ENCODE measurements around the gene ABCC1.

The ABCC1 gene

DNA sequence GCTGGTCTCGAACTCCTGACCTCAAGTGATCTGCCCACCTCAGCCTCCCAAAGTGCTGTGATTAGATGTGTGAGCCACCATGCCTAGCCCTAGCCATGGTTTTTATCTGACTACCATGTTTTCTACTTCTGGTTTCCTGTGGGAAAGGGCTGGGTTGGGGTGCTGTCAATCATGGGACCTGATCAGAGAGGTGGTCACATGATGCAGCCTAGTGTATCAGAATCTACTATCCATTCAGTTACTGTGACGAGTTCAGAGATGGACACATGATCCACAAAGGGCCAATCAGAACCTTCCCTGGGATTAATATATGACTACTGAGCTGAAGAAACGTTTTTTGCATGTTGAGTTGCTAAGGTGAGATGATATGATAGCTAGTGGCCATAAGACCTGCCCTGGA is 214.8 kb downstream of the ABCC1 start:
- TF ChIP-seq, protein P1, sequence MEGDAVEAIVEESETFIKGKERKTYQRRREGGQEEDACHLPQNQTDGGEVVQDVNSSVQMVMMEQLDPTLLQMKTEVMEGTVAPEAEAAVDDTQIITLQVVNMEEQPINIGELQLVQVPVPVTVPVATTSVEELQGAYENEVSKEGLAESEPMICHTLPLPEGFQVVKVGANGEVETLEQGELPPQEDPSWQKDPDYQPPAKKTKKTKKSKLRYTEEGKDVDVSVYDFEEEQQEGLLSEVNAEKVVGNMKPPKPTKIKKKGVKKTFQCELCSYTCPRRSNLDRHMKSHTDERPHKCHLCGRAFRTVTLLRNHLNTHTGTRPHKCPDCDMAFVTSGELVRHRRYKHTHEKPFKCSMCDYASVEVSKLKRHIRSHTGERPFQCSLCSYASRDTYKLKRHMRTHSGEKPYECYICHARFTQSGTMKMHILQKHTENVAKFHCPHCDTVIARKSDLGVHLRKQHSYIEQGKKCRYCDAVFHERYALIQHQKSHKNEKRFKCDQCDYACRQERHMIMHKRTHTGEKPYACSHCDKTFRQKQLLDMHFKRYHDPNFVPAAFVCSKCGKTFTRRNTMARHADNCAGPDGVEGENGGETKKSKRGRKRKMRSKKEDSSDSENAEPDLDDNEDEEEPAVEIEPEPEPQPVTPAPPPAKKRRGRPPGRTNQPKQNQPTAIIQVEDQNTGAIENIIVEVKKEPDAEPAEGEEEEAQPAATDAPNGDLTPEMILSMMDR (IDR thresholded peaks at IDR 0.05; ENCODE audit: extremely low read depth, missing control alignments), result no peak
- no peak for DNase-seq (ENCODE audit: low spot score)

DNA sequence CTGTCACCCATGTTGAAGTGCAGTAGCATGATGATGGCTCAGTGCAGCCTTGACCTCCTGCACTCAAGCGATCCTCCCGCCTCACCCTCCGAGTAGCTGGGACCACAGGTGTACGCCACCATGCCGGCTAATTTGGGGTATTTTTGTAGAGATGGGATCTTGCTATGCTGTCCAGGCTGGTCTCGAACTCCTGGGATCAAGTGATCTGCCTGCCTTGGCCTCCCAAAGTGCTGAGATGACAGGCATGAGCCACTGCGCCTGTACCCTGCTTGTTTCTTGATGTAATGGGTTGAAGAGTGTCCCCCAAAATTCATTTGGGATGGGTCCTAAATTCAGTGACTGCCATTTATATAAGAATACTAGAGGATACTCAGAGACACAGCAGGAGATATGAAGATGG is 216.7 kb downstream of the ABCC1 start:
- TF ChIP-seq, protein P1 (IDR thresholded peaks at IDR 0.05; ENCODE audit: extremely low read depth, missing control alignments), result no peak
- DNase-seq (ENCODE audit: low spot score), result no peak

DNA sequence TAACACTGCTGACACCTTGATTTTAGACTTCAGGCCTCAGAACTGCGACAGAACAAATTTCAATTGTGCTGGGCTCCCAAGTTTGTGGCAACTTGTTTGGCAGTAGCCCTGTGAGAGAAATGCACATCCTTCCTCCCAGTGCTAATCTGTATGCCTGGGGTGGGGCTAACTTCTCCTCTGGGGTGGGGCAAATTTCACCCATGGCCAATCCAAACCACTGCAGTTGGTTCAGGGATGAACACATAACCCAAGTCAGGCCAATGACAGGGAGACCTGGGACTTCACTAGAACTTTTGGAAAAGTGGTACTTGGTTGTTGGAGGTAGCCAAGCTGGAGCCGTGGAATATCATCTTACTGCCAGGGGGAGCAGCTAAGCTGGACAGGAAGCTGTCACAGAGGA is 217.5 kb downstream of the ABCC1 start:
- DNase-seq (ENCODE audit: low spot score), result no peak
- TF ChIP-seq, protein P1 (IDR thresholded peaks at IDR 0.05; ENCODE audit: extremely low read depth, missing control alignments), result no peak

DNA sequence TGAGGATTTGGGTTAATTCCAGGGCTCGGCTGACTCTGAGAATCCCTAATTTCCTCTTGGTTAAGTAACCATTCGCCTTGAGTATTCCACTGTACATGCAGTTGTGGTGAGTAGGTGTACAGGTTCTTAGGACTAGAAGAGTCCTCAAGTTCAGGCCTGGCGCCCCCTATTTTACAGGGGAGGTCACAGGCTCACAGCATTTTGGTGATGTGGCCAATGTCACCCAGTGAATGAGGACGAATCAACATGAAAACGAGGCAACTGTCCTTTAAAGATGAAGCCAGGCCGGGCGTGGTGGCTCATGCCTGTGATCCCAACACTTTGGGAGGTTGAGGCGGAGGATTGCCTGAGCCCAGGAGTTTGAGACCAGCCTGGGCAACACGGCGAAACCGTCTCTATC is 218.5 kb downstream of the ABCC1 start:
- DNase-seq (ENCODE audit: low spot score), result no peak
- TF ChIP-seq, protein P1 (IDR thresholded peaks at IDR 0.05; ENCODE audit: extremely low read depth, missing control alignments), result no peak

DNA sequence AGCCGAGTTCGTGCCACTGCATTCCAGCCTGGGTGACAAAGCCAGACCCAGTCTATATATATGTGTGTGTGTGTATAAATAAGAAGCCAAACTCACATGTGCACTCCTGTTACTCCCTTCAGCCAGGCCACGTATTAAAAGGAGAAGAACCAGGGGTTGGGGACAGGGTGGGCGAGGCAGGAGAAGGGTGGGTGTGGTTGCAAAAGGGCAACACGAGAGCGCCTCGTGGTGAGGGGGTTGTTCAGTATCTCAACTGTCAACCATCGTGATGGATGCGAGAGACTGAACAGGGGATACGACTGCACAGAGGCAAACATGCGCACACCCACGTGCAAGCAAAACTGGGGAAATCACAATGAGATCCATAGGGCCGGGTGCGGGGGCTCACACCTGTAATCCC is 219.0 kb downstream of the ABCC1 start:
- DNase-seq (ENCODE audit: low spot score), result no peak
- TF ChIP-seq, protein P1 (IDR thresholded peaks at IDR 0.05; ENCODE audit: extremely low read depth, missing control alignments), result no peak

DNA sequence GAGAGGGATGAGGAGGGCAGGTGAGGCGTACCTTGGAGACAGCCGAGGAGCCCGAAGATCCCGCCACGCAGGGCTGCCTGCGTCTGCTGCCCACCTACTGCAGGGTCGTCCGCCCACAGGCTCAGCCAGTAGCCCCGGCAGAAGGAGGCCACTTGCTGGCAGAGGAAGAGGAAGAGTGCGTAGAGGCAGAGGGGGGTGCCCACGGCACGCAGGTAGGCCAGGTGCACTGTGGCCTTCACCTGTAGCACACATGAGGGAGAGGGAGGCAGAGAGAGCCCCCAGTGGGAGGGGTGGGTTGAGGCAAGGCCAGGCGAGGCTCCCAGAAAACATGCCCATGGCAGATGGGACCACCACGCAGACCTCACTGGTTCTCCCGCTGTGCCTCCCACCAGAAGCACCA is 220.2 kb downstream of the ABCC1 start:
- TF ChIP-seq, protein P1 (IDR thresholded peaks at IDR 0.05; ENCODE audit: extremely low read depth, missing control alignments), result no peak
- DNase-seq (ENCODE audit: low spot score), result no peak

DNA sequence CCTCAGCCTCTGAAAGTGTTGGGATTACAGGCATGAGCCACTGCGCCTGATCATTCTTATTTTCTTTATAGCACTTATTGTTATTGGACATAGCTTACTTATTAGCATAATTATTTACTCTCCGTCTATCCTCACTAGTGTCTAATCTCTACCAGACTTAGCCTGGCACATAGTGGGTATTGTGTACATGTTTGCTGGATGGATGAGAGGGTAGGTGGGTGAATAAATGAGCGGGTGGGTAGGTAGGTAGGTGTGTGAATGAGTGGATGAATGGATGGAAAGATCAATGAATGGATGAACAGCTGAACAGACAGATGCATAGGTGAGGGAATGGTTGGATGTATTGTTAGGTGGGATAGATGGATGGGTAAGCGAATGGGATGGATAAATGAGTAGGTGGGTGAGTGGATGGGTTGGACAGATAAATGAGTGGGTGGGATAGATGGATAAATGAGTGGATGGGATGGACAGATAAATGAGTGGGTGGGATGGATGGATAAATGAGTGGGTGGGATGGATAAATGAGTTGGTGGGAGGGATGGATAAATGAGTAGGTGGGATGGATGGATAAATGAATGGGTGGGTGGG is 222.0 kb downstream of the ABCC1 start:
- DNase-seq (ENCODE audit: low spot score), result no peak
- TF ChIP-seq, protein P1 (IDR thresholded peaks at IDR 0.05; ENCODE audit: extremely low read depth, missing control alignments), result no peak
